GM18867 (cell line): Measurements from ENCODE around the gene A4GNT.

ENCODE experiments used
- ATAC-seq: cut with Tn5 transposase; IDR thresholded peaks from one replicate; pipeline ENCODE4 v1.9.1; 2021; ENCODE audit warnings: mild to moderate bottlenecking, moderate library complexity; ENCODE audit not compliant: unreplicated experiment

A4GNT gene

DNA sequence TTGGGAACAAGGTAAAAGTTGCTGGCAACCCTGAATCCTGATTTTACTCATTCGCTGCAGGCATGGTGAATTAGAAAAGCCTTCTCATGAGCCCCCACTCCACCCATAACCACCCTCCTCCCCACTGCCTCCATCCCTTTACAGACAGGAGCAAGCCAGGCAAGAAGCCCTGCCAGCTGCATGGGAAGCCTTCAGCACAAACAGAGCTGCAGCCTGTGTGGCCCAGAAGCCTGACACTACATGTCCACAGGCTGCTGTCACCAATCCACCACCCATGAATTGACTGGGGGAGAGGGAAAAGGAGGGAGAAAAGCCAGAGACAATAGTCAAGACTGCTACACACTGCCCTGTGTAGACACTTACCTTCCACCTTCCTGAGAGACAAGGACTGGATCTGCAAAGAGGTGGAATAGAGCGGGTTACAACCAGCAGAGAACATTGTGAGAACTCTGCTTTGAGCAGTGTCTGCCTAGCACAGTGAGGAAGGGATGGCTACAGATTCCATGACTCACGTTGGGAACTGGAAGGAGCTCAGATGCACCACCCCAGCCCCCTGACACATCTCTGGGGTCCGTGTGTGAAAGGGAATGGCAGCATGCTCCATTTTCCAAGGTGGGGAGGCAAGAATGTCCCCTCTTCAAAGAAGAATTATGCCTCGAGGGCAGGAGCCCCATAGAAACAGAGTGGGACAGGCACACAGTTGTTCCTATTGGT lies 50.7 kb downstream of the A4GNT start:
- ATAC-seq = no peak

DNA sequence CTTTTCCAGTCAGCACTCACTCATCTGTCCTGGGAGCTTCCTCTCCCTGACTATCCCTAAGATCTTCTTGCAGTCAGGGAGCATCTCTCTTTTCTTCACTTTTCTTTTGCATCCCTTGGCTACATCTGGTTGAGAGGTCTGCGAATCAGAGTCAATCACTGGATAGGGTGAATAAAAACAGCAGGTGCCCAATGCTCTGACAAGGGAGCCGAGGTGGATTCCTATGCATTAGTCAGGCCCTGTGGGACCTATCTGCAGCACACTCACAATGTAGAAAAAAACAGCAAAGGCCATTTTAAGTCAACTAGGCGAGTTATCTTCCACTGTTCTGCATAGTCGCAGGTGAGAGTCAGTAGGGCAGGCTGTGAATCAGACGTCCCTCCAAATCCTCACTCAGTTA lies 52.3 kb downstream of the A4GNT start:
- ATAC-seq = no peak

DNA sequence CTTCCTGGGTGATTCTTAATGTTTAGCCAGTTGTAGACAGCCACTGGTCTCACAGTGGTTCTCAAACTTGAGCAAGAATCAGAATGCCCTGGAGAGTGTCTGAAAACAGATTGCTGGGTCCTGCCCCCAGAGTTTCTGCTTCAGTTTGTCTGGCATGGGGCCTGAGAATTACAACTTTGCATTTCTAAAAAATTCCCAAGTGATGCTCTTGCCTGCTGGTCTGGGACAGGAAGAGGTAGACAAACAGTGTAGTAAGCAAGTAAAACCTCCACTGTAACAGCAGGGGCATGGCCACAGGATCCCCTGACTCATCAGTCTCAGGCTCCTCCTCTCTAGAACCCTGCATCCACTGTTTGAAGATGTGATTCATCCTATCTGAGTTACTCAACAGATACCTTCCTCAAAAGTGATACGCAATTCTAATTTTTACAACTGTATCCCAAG lies 53.3 kb downstream of the A4GNT start:
- no peak for ATAC-seq

DNA sequence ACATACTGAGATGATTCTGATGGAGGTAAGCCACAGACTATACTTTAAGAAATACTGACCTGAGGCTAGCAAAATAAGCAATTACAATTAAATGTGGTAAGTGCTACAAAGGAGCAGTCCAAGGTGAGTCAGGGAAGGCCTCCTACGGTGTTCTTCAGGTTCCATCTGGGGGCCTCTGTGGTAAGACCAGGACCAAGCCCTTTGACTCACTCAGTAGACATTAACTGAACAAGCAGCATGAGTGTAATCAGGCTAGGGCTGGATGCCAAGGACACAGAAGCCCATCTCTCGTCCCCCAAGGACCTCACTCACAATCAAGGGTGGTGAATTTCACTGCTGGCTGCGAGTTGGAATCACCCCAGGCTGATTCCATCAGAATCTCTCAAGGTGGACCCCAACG lies 54.1 kb downstream of the A4GNT start:
- no peak for ATAC-seq
